ENCODE results near the gene LDLRAD3. TPM values are rescaled to one million over a fixed set of nuclear protein-coding genes. Genes with fewer than 3 reads are reported as not detected.

The LDLRAD3 gene, protein sequence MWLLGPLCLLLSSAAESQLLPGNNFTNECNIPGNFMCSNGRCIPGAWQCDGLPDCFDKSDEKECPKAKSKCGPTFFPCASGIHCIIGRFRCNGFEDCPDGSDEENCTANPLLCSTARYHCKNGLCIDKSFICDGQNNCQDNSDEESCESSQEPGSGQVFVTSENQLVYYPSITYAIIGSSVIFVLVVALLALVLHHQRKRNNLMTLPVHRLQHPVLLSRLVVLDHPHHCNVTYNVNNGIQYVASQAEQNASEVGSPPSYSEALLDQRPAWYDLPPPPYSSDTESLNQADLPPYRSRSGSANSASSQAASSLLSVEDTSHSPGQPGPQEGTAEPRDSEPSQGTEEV
- 6.5 and 15.4 TPM in 2 replicates for total RNA-seq

DNA sequence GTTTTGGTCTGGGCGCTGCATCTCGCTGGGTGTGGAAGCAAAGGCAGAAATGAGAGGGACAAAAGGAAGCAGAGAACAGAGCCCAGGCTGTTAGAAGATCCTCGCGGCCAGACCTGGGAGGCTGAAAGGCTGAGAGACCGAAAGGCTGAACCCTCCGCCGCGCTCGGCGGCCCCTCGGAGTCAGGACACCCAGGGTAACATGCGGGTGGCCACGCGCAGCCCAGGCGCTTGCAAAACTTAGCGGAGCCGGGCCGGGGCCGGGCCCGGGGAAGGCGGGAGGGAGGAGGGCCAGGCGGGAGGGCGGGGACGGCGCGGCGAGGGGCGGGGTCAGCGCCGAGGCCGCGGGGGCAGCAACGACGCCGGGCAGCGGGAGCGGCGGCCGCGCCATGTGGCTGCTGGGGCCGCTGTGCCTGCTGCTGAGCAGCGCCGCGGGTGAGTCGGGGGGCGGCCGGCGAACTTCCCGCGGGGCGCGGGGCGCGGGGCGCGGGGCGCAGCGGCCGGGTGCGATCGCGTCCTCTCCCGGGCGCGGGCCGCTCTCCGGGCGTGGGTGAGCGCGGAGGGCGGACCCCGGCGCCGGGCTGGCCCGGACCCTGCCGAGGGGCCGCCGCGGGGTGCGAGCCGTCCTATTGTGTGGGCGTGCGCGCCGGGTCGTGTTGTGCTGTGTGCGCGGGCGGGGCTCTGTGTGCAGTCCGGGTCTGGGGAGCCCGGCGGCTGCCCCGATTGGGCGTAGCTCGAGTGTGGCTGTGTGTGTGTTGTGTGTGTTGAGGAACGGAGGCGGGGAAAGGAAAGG, at the start of gene LDLRAD3:
LDLRAD3 (plus strand) TSS at position 350 of the 790 bp plus-strand sequence; CDS start at position 387, 37 bp downstream.

